ENCODE measurements around the gene CPT1C.

- TF ChIP-seq CTCF (IDR thresholded peaks at IDR 0.05 in 4 of 5, conservative IDR thresholded peaks at IDR 0.05 in 1 of 5), result no peak
- TF ChIP-seq POLR2A (IDR thresholded peaks at IDR 0.05), result no peak
Observed at GRCh38 chr19:49683814-49684250, 7.1 kb upstream of the CPT1C start.
